Activated CD8-positive, alpha-beta T cell treated with anti-CD3 and anti-CD28 coated beads for 36 hours (primary cell): ENCODE results near the gene GLRX3. TPM values are rescaled to one million over a fixed set of nuclear protein-coding genes. Genes with fewer than 3 reads are reported as not detected.

Source experiments
- ATAC-seq: fragments of 200-7000 bp; cut with Tn5 transposase; one replicate; pipeline ENCODE4 v1.10.0; 2021; ENCODE audit warnings: mild to moderate bottlenecking, moderate library complexity
- CTCF ChIA-PET: fragments of 350-600 bp; sonication (Branson Sonifier 250); formaldehyde crosslinking; loops from one replicate; lab custom pipeline; 2021; ENCODE audit warnings: antibody characterized with exemption; lab: Charles Lee
- POLR2A ChIA-PET: fragments of 350-600 bp; sonication (Branson Sonifier 250); formaldehyde crosslinking; loops from one replicate; lab custom pipeline; 2021; ENCODE audit warnings: antibody characterized with exemption; lab: Charles Lee
- DNase-seq: peaks from one replicate; pipeline ENCODE4 v3.0.0-alpha.2; 2020
- H3K27ac Mint-ChIP-seq: one replicate; pipeline ENCODE4 v1.8.0; 2021; ENCODE audit warnings: mild to moderate bottlenecking, mixed read lengths
- H3K27me3 Mint-ChIP-seq: one replicate; pipeline ENCODE4 v1.8.0; 2021; ENCODE audit warnings: mixed read lengths
- H3K36me3 Mint-ChIP-seq: one replicate; pipeline ENCODE4 v1.8.0; 2021; ENCODE audit warnings: low read depth, mixed read lengths
- H3K4me1 Mint-ChIP-seq: one replicate; pipeline ENCODE4 v1.8.0; 2021; ENCODE audit warnings: low read depth, mixed read lengths
- H3K4me3 Mint-ChIP-seq: one replicate; pipeline ENCODE4 v1.8.0; 2021; ENCODE audit warnings: mild to moderate bottlenecking, moderate library complexity, mixed read lengths
- H3K9me3 Mint-ChIP-seq: one replicate; pipeline ENCODE4 v1.8.0; 2021; ENCODE audit warnings: mixed read lengths
- CTCF ChIP-seq: fragments of 200-600 bp; IDR thresholded peaks from one replicate; pipeline ENCODE4 v1.8.0; 2022; ENCODE audit warnings: antibody characterized with exemption, mild to moderate bottlenecking
- intact Hi-C: fragments of 100-400 bp; cut with micrococcal nuclease; formaldehyde crosslinking; loops from one replicate; pipeline ENCODE4 v1.10.0; 2022
- total RNA-seq, 2 experiments: library from RNA; stranded (reverse); gene quantifications; one replicate each; pipeline ENCODE4 v1.2.3, GENCODE V29; 2021

GLRX3 gene
- total RNA-seq, 2 experiments from 2014 or later: 109 to 121 TPM

- Mint-ChIP-seq H3K36me3 (peaks cover 58% of the 10 kb centered on the region), H3K9me3 (no peaks in the 10 kb centered on the region), H3K27me3 (no peaks in the 10 kb centered on the region), H3K4me3 (no peak overlapping the region), H3K4me1 (peaks cover 45% of the 10 kb centered on the region), H3K27ac (no peak overlapping the region)
- TF ChIP-seq CTCF: no peak
- DNase-seq (no peak), ATAC-seq (no peak)
- CTCF ChIA-PET: interaction anchor here (1.2 to 2.0 kb wide), 2 partner anchors 10 to 59 kb away, joined by 3 to 9 read pairs; no protein-coding TSS in a partner anchor
- POLR2A ChIA-PET: no interaction called here
- intact Hi-C loops: no loop called here
Observed at GRCh38 chr10:130169136-130169859, 33.1 kb downstream of the GLRX3 start.

DNA sequence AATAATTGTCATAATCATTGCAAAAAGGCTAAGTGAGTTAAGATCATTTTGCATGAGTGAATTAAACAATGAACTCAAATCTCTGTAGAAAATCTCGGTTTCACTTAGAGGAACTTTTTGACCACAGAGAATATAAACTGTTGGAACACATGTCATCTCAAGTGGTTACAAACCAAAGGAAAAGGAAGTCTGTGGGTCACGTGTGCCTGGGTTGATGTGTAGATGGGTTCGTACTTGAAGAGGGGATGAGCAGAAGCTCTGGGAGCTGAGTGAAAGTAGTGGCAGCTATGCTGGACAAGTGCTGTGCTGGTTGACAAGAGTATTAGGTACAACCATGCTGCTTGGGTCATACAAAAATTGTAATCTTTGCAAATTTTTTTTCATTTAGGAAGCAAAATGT is 35.0 kb downstream of the GLRX3 start:
- POLR2A ChIA-PET: interaction anchor here (1.4 kb wide), 1 partner anchor 60 kb away, joined by 4 read pairs; no protein-coding TSS in a partner anchor
- no peak for TF ChIP-seq CTCF
- H3K4me3 Mint-ChIP-seq: no peak overlapping the region
- H3K4me1 Mint-ChIP-seq: peaks cover 55% of the 10 kb centered on the region
- CTCF ChIA-PET: no interaction called here
- no peak overlapping the region for H3K27ac Mint-ChIP-seq
- no peaks in the 10 kb centered on the region for H3K9me3 Mint-ChIP-seq
- DNase-seq (peak; percentile 55), ATAC-seq (peak; percentile 65)
- H3K27me3 Mint-ChIP-seq: no peaks in the 10 kb centered on the region
- intact Hi-C loops: no loop called here
- H3K36me3 Mint-ChIP-seq: peaks cover 61% of the 10 kb centered on the region

DNA sequence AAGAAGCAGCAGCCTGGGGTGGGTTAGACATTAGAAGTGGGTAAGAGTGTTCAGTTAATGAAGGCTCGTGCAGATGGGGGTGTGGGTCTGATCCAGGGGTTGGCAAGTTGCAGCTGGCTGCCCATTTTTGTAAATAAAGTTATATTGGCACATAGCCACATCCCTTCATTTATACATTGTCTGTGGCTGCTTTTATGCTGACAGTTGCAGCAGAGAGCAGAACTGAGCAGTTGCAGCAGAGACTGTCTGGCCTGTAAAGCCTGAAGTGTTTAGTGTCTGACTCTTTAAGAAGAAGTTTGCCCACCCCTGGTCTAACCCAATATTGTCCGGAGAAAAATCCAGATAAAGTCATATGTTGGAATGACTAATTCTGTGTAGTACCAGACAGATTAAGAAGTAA is 38.1 kb downstream of the GLRX3 start:
- peaks cover 43% of the 10 kb centered on the region for H3K4me1 Mint-ChIP-seq
- ATAC-seq (no peak), DNase-seq (no peak)
- peak overlapping the region; percentile 7 for H3K27ac Mint-ChIP-seq
- POLR2A ChIA-PET: no interaction called here
- H3K9me3 Mint-ChIP-seq: no peaks in the 10 kb centered on the region
- H3K4me3 Mint-ChIP-seq: no peak overlapping the region
- no peaks in the 10 kb centered on the region for H3K27me3 Mint-ChIP-seq
- CTCF ChIA-PET: no interaction called here
- TF ChIP-seq CTCF: no peak
- H3K36me3 Mint-ChIP-seq: peaks cover 45% of the 10 kb centered on the region
- intact Hi-C loops: no loop called here

DNA sequence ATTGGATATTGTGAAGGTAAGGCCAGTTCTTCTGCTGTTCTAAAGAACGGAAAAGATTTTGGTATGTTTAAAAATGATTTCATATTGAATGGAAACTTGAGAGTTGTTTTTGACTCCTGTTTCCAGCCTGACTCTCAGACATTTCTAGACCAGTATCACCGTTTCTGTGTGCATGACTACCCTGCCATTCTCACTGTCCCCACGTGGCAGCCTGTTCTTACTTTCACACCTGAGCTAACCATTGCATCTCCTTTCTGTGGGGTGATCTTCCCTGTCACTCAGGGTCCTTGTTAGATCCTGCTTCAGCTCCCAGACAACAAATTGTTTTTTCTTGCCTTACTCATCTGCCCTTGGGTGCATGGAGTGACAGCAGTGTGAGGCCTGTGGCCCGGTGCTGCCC is 38.9 kb downstream of the GLRX3 start:
- H3K9me3 Mint-ChIP-seq: no peaks in the 10 kb centered on the region
- ChIA-PET CTCF (interaction anchor here (1.5 kb wide), 1 partner anchor 12 kb away, joined by 4 read pairs; no protein-coding TSS in a partner anchor), POLR2A (interaction anchor here (0.7 to 1.5 kb wide), 2 partner anchors 9 to 14 kb away, joined by 3 read pairs; no protein-coding TSS in a partner anchor)
- ATAC-seq (peak; percentile 60), DNase-seq (peak; percentile 28)
- no peak for TF ChIP-seq CTCF
- H3K27me3 Mint-ChIP-seq: no peaks in the 10 kb centered on the region
- no peak overlapping the region for H3K4me3 Mint-ChIP-seq
- H3K27ac Mint-ChIP-seq: peak overlapping the region; percentile 47
- H3K4me1 Mint-ChIP-seq: peaks cover 40% of the 10 kb centered on the region
- intact Hi-C loops: no loop called here
- H3K36me3 Mint-ChIP-seq: peaks cover 40% of the 10 kb centered on the region

DNA sequence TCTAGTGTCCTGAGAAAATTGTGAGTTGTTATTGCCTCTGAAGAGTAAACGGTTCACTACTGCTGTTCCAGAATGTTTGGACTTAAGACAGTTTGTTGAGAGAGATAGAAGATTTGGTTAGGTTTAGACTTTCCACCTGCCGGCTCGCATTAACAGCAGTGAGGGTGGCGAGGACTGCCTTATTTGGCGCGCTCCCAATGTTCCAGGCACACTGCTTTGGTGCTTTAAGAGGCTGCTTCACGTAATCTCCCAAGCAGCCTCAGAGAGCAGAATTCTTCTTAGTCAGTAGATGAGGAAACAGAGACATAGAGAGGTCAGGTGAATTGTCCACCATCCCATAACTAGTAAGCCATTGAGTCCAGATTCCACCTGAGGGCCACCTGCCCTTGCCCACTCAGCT is 41.1 kb downstream of the GLRX3 start:
- Mint-ChIP-seq H3K27ac (no peak overlapping the region), H3K27me3 (no peaks in the 10 kb centered on the region), H3K9me3 (no peaks in the 10 kb centered on the region), H3K4me1 (peaks cover 27% of the 10 kb centered on the region), H3K36me3 (peaks cover 46% of the 10 kb centered on the region), H3K4me3 (no peak overlapping the region)
- intact Hi-C loops: no loop called here
- CTCF ChIA-PET: interaction anchor here (1.3 to 1.7 kb wide), 2 partner anchors 50 to 288 kb away, joined by 3 read pairs; no protein-coding TSS in a partner anchor
- DNase-seq (no peak), ATAC-seq (no peak)
- TF ChIP-seq CTCF: no peak
- POLR2A ChIA-PET: no interaction called here
